Fibroblast of skin of back (primary cell): Measurements from ENCODE around the gene NDRG4. TPM values are rescaled to one million over a fixed set of nuclear protein-coding genes. Genes with fewer than 3 reads are reported as not detected.

Source experiments
- DNase-seq: peaks from one replicate; pipeline ENCODE4 v3.0.0-alpha.2; 2013
- polyA plus RNA-seq, 2 experiments: library from polyadenylated mRNA; unstranded; fragments of 120-200 nt; gene quantifications; one replicate each; pipeline ENCODE4 v1.2.1, GENCODE V29; 2013; ENCODE audit not compliant: insufficient read length in 2 of 2

The NDRG4 gene, protein sequence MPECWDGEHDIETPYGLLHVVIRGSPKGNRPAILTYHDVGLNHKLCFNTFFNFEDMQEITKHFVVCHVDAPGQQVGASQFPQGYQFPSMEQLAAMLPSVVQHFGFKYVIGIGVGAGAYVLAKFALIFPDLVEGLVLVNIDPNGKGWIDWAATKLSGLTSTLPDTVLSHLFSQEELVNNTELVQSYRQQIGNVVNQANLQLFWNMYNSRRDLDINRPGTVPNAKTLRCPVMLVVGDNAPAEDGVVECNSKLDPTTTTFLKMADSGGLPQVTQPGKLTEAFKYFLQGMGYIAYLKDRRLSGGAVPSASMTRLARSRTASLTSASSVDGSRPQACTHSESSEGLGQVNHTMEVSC
- 7.6 TPM for polyA plus RNA-seq (2013, experiment 1 of 2; ENCODE audit: insufficient read length)
- 5.0 TPM for polyA plus RNA-seq (2013, experiment 2 of 2; ENCODE audit: insufficient read length)

GRCh38 chr16:58499615-58500351 is at the start of gene NDRG4:
NDRG4 (plus strand) TSS chr16:58500143; CDS start chr16:58500249, 106 bp downstream.
- DNase-seq, result peak; percentile 85

DNA sequence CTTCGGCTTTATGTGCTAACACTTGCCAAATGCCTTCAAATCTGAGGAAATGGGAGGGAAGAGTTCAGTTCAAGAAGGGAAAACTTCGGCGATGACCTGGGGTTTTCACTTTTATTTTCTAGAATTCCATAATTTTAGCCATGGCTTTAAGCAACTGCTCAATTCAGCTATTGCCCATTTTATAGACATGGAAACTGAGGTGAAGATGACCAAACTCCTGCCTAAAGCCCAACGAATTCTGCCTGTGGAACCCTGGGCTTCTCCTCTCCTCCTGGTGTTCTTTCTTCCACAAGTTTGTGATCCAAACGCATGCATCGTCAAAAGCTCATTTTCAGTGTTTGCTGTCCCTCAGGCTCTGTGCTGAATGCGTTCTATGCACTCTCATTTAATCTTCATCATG is 49.4 kb upstream of the NDRG4 start:
- no peak for DNase-seq

DNA sequence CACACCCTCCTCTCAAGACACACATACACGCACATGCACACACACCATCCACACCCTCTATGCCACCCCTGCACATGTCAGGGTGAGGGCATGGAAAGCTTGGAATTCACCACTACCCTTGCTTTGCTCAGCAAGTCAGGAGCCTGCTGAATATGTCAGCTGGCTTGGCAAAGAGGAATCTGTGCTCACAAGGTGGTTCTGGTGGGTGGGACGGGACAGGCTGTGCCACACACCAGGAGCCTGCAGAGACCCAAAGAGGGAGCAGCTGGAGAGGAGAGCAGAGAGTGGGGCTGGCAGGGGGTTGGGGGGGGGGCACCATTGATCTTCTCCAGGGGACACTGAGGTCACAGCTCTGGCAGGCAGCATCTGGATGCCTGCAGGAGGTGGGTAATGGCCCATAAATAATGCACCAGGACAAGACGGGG is 48.7 kb upstream of the NDRG4 start:
- DNase-seq, result no peak

DNA sequence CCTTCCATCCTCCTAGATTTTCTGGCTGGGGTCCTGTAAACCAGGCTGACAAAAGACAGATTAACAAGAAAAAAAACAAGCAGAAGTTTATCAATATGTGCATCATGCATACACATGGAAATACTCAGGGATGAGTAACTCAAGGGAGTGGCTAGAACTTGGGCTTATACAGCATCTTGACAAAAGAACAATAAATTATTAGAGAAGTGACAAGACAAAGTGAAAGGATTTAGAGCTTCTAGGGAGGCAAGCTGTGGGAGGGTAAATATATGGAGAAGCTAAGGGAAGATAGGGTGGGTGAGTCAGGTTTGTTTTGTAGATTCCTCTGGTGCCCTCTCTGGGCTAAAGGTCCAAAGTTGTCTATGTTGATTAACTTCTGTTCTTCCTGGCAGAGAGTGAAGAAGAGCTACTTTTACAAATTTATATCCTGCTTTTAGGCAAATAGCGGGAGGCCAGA is 48.0 kb upstream of the NDRG4 start:
- DNase-seq, result peak; percentile 9

DNA sequence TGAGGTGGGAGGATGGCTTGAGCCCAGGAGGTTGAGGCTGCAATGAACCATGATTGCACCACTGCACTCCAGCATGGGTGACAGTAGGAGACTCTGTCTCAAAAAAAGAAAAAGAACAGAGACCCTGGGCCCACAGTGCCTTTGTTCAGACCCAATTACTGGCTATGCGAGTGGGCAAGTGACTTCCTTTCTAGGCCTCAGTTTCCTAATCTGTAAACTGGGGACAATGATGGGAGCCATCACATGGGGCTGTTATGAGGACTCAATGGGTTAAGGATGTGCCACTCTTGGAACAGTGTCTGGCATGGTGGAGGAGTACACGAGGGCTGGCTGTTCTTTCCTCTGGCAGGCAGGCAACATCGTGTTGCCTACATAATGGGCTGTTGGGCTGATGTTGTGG is 47.3 kb upstream of the NDRG4 start:
- DNase-seq, result no peak

GRCh38 chr16:58454178-58454577 is 45.8 kb upstream of the NDRG4 start:
- DNase-seq, result no peak

DNA sequence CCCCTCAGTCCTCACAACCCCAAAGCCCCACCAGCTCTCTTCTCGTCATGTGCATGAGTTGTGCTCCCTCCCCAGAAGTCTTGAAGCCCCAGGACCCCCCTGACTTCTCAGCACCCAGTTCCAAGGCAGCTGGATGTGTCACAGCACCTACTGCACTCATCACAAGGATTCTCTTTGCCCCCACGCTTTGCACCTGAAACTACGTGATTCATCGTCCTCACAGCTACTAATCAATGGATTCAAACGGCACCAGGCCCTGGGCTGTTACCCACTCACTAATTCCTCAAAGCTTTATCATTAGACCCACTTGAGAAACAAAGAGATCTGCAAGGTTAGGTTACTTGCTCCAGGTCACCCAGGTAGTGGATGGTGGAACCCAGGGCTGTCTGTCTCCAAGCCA is 45.1 kb upstream of the NDRG4 start:
- DNase-seq, result no peak

DNA sequence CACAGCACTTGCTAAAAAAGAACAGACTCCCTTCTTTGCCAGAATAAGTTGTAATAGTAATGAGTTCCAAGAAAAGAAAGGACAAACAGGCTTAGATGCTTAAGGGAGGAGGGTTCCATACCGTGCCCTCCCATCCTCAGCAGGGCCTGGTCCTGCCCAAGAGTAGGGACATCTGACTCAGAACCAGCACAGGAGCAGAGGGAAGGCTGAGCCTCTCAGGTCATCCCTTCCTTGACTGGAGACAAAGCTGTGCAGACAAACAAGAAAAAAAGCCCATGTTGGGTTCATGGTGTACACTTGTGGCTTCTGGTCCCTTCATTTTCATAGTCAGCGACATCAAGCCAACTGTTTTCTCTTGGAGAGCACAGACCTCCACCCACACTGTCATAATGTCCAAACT is 44.2 kb upstream of the NDRG4 start:
- DNase-seq, result no peak

- DNase-seq, result no peak
Measured at GRCh38 chr16:58456193-58456592, 43.8 kb upstream of the NDRG4 start.

- DNase-seq, result no peak
Measured at GRCh38 chr16:58458606-58459343, 41.2 kb upstream of the NDRG4 start.

DNA sequence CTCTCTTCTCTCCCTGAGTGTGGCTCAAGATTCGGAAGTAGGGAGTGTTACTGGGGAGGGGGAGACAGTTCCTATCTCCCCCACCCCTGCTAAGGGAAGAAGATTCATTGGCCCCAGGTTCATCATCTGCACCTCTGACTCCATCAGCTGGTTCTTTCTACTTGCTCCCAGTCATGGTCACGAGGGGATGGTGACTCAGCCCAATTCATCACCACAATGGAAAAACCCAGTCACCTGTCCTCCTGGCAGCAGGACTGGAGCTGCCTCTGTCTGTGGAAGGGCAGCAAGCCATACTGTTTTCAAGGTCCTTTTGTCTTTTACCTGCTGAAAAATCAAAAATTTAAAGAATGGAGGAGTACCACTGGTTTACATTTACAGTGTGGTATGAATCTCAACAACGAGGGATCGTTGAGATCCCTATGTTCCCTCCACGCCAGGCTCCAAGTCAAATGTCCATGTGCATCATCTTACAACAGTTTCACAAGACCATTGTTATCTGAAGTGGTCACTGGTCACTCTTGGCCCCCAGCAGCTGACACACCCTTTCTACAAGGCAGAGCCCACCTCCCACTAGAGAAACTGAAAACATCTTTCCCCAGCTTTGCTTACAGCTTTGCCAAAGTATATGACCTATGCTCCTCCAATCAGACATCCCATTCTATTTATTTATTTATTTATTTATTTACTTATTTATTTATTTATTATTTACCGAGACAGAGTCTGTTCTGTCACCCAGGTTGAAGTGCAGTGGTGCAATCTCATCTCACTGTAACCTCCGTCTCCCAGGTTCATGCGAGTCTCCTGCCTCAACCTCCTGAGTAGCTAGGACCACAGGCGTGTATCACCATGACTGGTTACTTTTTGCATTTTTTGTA is 40.4 kb upstream of the NDRG4 start:
- no peak for DNase-seq

DNA sequence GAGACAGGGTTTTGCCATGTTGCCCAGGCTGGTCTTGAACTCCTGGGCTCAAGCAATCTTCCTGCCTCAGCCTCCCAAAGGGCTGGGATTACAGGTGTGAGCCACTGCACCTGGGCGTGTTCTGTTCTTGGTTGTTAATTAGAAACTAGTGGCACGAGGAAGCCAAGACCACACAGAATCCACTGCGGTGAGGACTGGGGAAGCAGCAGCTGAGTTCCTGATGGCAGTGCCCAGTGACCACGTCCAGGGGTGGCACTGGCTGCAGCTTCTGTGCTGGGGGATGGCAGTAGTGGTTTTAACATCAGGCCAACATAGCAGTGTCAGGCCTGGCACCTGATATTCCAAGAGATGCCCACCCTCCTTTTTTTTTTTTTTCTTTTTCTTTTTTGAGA is 39.7 kb upstream of the NDRG4 start:
- no peak for DNase-seq

GRCh38 chr16:58461056-58461455 is 38.9 kb upstream of the NDRG4 start:
- DNase-seq, result no peak

DNA sequence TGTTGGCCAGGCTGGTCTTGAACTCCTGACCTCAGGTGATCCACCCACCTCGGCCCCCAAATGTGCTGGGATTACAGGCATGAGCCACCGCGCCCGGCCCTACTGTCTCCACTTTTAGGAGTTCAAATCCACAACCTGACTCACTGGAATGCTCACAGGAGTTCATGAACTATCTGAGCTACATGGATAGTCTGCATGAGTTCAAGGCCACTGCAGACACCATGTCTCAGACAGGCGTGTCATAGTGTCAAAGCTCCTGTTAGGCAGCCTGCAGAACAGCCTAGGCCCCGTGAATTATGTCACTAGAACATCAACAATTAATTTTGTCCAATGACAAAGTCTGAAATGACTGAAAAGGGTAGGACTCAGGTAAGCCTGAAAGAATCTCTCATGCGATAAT is 38.3 kb upstream of the NDRG4 start:
- DNase-seq, result no peak

DNA sequence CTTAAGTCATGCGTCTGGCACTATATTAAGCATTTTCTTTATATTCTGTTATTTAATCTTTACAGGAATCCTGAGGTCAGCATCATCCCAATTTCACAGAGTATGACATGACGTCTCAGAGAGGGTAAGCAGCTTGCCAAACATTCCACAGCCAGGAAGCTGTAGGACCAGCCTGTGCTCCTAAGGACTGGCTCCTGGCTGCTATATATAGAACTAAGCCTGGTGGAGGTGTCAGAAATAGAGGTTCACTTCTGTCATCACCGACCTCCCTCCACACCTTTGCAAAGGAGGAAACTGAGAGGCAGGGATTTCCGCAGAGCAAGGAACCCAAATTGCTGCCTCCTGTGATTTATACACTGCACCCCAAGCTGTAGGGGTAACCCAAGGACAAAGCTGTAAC is 37.9 kb upstream of the NDRG4 start:
- no peak for DNase-seq

DNA sequence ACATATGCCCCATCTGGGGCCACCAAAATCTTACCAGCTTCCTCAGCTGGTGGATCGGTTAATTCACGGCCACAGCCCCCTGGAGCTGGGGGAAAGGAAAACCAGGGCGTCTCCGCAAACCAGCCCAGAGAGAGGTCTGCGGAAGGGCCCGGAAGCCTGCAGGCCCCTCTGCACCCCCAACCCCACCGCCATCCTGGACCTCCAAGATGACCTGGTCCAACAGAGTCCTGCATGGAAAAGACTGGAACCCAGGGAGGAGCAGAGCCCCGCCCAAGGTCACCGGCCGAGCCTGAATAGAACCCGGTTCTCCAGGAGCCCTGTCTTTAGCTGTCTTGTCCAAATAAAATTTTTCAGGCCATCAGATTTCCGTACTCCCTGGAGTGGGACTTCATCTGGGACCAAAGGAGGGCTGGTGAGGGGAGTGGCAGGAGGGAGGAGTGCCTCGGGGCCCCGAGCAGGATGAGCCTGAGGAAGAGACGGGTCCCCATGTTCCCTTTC is 37.4 kb upstream of the NDRG4 start:
- no peak for DNase-seq

DNA sequence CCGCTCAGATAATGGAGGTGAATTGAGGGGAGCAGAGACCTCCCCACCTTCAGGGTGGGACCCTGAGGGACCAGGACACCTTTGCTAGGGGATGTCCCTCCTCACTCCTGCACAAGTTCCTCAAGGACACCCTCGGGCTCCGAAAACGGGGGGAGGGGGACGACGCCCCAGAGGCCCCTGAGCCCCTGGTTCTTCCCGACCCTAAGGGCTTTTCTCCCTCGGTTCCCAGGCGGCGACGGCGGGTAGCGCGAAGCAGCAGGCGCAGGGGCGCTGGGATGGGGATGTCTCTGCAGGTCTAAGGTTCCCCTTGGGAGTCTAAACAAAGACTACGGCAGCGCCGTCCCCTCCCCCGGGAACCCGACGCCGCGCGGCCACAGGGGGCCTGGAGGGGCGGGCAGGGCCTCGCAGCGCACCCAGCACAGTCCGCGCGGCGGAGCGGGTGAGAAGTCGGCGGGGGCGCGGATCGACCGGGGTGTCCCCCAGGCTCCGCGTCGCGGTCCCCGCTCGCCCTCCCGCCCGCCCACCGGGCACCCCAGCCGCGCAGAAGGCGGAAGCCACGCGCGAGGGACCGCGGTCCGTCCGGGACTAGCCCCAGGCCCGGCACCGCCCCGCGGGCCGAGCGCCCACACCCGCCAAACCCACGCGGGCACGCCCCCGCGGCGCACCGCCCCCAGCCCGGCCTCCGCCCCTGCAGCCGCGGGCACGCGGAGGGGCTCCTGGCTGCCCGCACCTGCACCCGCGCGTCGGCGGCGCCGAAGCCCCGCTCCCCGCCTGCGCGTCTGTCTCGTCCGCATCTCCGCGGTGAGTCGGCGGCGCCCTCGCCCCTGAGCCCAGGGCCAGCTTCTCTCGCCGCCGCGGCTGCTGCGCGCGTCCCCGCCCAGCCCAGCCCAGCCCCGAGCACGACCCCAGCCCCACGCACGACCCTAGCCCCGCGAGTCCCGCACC is 36.7 kb upstream of the NDRG4 start:
- no peak for DNase-seq

DNA sequence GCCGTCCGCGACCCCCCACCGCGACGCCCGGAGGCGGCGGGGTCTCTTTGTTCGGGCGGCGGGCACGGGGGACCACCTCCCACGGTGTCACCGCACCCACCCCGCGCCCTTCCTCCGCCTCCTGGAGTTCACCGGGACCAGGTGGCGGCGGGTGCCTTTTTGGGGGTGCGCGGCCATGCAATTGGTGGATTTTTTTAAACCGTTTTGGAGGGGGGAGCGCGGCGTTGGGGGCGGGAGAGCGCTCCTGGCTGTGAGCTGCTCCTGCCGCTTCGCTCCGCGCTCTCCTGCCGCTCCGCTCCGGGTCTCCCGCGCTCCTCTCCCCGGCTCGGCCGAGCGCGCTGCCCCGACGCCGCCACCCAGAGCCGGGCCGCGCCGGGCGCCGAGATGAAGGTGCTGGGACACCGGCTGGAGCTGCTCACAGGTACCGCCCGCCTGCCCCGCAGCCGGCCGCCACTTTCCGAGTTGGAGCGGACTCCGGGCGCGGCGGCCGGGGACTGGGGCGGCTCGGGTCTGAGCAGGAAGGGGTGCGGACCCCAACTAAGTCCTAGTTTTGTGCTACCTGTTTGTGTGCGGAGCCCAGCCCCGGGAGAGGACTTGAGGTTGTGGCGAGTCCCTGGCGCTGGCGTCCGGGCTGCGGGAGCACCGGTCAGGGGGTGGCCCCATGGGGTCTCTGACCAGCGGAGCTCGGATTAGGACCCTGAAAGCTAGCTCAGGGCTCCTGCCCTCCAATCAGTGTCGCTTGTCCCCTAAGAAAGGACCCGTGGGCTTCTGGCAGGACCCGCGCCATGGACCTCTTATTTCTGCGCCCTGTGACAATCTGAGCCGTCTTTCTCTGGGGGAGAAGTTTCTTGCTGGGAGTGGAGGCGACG is 35.7 kb upstream of the NDRG4 start:
- DNase-seq, result no peak

DNA sequence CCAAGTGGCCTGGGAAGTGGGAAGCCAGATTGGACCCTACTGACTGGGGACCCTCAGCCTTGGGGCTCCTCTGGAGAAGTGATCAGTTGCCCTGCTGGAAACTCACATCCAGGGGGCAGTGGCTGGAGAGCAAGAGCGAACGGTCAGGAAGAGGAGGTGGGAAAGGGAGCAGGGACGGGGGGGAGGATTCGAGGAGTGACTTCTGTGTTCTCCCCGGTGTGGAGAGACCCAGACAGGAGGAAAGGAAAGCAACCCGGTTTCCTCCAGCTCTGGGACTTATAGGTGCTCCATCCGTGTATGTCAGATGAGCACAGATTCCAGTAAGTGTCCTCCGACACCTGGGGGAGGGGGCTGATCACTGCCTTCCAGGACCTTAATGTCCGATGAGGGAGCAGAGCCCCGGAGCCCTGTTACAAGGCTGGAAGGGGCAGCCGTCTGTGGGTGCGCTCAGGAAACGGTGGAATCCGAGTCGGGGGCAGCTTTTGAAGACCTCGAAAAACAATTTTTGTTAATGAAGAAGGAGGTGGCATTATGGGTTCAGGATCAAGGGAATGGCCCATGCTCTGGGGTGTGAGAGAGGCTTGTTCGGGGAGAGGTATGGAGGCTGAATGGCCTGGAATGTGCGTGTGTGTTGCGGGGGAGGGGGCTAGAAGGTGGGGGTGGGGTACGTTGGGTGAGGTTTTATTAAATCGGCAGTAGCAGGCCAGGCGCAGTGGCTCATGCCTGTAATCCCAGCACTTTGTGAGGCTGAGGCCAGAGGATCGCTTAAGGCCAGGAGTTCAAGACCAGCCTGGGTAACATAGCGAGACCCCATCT is 34.8 kb upstream of the NDRG4 start:
- no peak for DNase-seq
